ENCODE results near the gene EPB42. TPM values are rescaled to one million over a fixed set of nuclear protein-coding genes. Genes with fewer than 3 reads are reported as not detected.

EPB42 gene
- polyA plus RNA-seq, 3 donors, result 0.08 to 0.13 TPM; not detected in 1

GRCh38 chr15:43238671-43239131, 17.9 kb upstream of the EPB42 start:
- H3K36me3 Mint-ChIP-seq, result peaks cover 0 to 1% of the 10 kb centered on the region in 2 donors
- peaks cover 13 to 41% of the 10 kb centered on the region in 2 donors for H3K27me3 ChIP-seq (ENCODE audit: control insufficient read depth in 2 of 2, insufficient read depth in 2 of 2, low read length in 2 of 2)
- intact Hi-C loops (cut with micrococcal nuclease), result no loop called here
- H4K20me1 ChIP-seq (ENCODE audit: insufficient read depth, low read length), result no peaks in the 10 kb centered on the region
- peaks cover 16 to 20% of the 10 kb centered on the region in 2 donors for H3K4me1 ChIP-seq (ENCODE audit: control insufficient read depth in 1 of 2, insufficient read depth in 2 of 2, low read length in 2 of 2)
- no peak overlapping the region for H3K4me3 ChIP-seq (replicated peaks in 1 of 3; ENCODE audit: low read depth in 2 of 3, low read length in 3 of 3)
- no peak overlapping the region for H3K27ac Mint-ChIP-seq
- H3K9me3 Mint-ChIP-seq, result peaks cover 0 to 3% (median 0%) of the 10 kb centered on the region in 7 donors
- WGBS (ENCODE audit: insufficient coverage), result 19% methylated on average over 9 of the region's 10 CpGs
- H3K9ac ChIP-seq (ENCODE audit: insufficient read depth, low read length, poor library complexity, severe bottlenecking), result no peak overlapping the region
- TF ChIP-seq CTCF (IDR thresholded peaks at IDR 0.05), result no peak
- H3K36me3 ChIP-seq (replicated peaks in 1 of 2; ENCODE audit: control insufficient read depth in 1 of 2, insufficient read depth in 2 of 2, low read length in 2 of 2), result no peaks in the 10 kb centered on the region
- peak overlapping the region in 1 of 2 donors; percentile 65 for H3K4me3 Mint-ChIP-seq
- H3K9me3 ChIP-seq (replicated peaks in 1 of 2; ENCODE audit: control insufficient read depth in 1 of 2, insufficient read depth in 1 of 2, low read length in 2 of 2), result no peaks in the 10 kb centered on the region
- H3K27me3 Mint-ChIP-seq (ENCODE audit: low read depth in 3 of 3), result peaks cover 47 to 66% (median 53%) of the 10 kb centered on the region in 3 donors
- H3K4me2 ChIP-seq (replicated peaks; ENCODE audit: extremely low read depth, low read length, poor library complexity, severe bottlenecking), result no peak overlapping the region
- no peak overlapping the region for H2AFZ ChIP-seq (ENCODE audit: insufficient read depth, low read depth, low read length, poor library complexity, severe bottlenecking)
- H3K79me2 ChIP-seq (ENCODE audit: insufficient read depth, low read length), result no peaks in the 10 kb centered on the region
- peaks cover 20% of the 10 kb centered on the region for H3K4me1 Mint-ChIP-seq
- peak; percentile 13 to 35 (median 18) for DNase-seq
- H3K27ac ChIP-seq (ENCODE audit: low read depth in 1 of 2, low read length in 2 of 2), result no peak overlapping the region

- no peaks in the 10 kb centered on the region for H3K9me3 ChIP-seq (replicated peaks in 1 of 2; ENCODE audit: control insufficient read depth in 1 of 2, insufficient read depth in 1 of 2, low read length in 2 of 2)
- intact Hi-C loops (cut with micrococcal nuclease), result no loop called here
Observed at GRCh38 chr15:43237842-43238470, 17.1 kb upstream of the EPB42 start.

More at GRCh38 chr15:43237842-43238470, 17.1 kb upstream of the EPB42 start:
- Histone ChIP-seq H3K4me2 (replicated peaks; ENCODE audit: extremely low read depth, low read length, poor library complexity, severe bottlenecking) (no peak overlapping the region), H3K4me3 (replicated peaks in 1 of 3; ENCODE audit: low read depth in 2 of 3, low read length in 3 of 3) (no peak overlapping the region), H4K20me1 (ENCODE audit: insufficient read depth, low read length) (no peaks in the 10 kb centered on the region), H3K36me3 (replicated peaks in 1 of 2; ENCODE audit: control insufficient read depth in 1 of 2, insufficient read depth in 2 of 2, low read length in 2 of 2) (no peaks in the 10 kb centered on the region), H3K27ac (ENCODE audit: low read depth in 1 of 2, low read length in 2 of 2) (no peak overlapping the region), H3K9ac (ENCODE audit: insufficient read depth, low read length, poor library complexity, severe bottlenecking) (no peak overlapping the region), H3K4me1 (ENCODE audit: control insufficient read depth in 1 of 2, insufficient read depth in 2 of 2, low read length in 2 of 2) (peaks cover 16 to 20% of the 10 kb centered on the region in 2 donors), H3K27me3 (ENCODE audit: control insufficient read depth in 2 of 2, insufficient read depth in 2 of 2, low read length in 2 of 2) (peaks cover 11 to 37% of the 10 kb centered on the region in 2 donors), H2AFZ (ENCODE audit: insufficient read depth, low read depth, low read length, poor library complexity, severe bottlenecking) (no peak overlapping the region), H3K79me2 (ENCODE audit: insufficient read depth, low read length) (no peaks in the 10 kb centered on the region)
- H3K4me1 Mint-ChIP-seq, result peaks cover 20% of the 10 kb centered on the region
- peaks cover 0 to 1% of the 10 kb centered on the region in 2 donors for H3K36me3 Mint-ChIP-seq
- peaks cover 0 to 3% (median 0%) of the 10 kb centered on the region in 7 donors for H3K9me3 Mint-ChIP-seq
- peak overlapping the region in 2 of 7 donors; percentile 48 to 52 for H3K27ac Mint-ChIP-seq
- H3K27me3 Mint-ChIP-seq (ENCODE audit: low read depth in 3 of 3), result peaks cover 45 to 68% (median 53%) of the 10 kb centered on the region in 3 donors
- WGBS (ENCODE audit: insufficient coverage), result 97% methylated on average over 6 of the region's 9 CpGs
- H3K4me3 Mint-ChIP-seq, result peak overlapping the region in 1 of 2 donors; percentile 3
- no peak for DNase-seq
- no peak for TF ChIP-seq CTCF (IDR thresholded peaks at IDR 0.05)
